ENCODE results near the gene UBR2.
A peak's percentile ranks its signal among the peaks of the same experiment; 100 is the strongest.
"Not testable (repeated sequence)": the region's sequence is repeated elsewhere in the genome, so short reads cannot be mapped to it uniquely, and the experiment has no call there.

Gene UBR2

GRCh38 chr6:42674780-42675179 lies 111.0 kb downstream of the UBR2 start:
- DNase-seq (ENCODE audit: low read depth): no peak
- H3K4me3 ChIP-seq (ENCODE audit: low read depth, low read length): no peak overlapping the region

DNA sequence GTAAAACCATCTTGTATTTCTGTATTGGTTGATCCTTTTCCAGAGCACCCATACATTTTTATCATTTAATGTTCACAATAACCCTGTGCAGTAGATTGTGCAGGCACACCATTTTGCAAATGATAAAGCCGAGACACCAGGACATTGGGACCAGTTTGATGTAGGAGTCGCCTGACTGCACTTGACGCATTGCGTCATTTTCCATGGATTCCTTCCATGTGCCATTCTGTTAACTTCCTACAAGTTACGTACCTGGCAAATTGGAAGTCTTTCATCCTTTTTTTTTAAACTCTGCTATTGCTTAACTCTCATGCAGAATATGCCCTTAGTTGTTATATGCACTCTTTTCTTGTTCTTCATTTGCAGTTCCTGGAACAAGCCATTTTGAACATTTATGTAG lies 115.5 kb downstream of the UBR2 start:
- H3K4me3 ChIP-seq (ENCODE audit: low read depth, low read length): no peak overlapping the region
- DNase-seq (ENCODE audit: low read depth): no peak

- no peak overlapping the region for H3K4me3 ChIP-seq (ENCODE audit: low read depth, low read length)
- DNase-seq (ENCODE audit: low read depth): no peak
Observed at GRCh38 chr6:42688281-42688680, 124.5 kb downstream of the UBR2 start.

DNA sequence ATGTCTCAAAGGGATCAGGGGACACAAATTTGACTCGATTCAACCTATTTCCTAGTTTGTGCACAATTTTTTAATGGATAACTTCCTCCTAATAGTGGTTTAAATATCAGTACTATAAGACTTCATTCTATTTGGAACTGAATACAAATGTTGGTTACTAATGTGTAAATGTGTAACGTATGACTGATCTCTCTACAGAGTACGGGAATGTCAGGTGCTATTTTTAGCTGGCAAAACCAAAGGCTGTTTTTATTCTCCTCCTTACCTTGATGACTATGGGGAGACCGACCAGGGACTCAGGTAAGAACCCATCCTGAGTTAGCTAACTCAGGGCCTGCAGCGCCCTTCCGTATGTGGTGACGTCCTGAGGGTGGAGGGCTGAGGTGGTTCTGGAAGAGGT lies 125.5 kb downstream of the UBR2 start:
- no peak overlapping the region for H3K4me3 ChIP-seq (ENCODE audit: low read depth, low read length)
- DNase-seq (ENCODE audit: low read depth): no peak

GRCh38 chr6:42690151-42690702 lies 126.4 kb downstream of the UBR2 start:
- no peak for DNase-seq (ENCODE audit: low read depth)
- H3K4me3 ChIP-seq (ENCODE audit: low read depth, low read length): no peak overlapping the region

DNA sequence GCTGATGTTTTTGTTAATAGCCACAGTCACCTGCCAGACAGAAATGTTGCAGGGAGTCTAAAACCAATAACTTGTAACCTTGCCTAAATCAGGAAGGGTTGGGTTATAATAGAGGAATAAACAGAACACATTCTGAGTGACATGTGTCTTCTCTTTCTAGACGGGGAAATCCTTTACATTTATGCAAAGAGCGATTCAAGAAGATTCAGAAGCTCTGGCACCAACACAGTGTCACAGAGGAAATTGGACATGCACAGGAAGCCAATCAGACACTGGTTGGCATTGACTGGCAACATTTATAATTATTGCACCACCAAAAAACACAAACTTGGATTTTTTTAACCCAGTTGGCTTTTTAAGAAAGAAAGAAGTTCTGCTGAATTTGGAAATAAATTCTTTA lies 127.0 kb downstream of the UBR2 start:
- DNase-seq (ENCODE audit: low read depth): no peak
- no peak overlapping the region for H3K4me3 ChIP-seq (ENCODE audit: low read depth, low read length)

DNA sequence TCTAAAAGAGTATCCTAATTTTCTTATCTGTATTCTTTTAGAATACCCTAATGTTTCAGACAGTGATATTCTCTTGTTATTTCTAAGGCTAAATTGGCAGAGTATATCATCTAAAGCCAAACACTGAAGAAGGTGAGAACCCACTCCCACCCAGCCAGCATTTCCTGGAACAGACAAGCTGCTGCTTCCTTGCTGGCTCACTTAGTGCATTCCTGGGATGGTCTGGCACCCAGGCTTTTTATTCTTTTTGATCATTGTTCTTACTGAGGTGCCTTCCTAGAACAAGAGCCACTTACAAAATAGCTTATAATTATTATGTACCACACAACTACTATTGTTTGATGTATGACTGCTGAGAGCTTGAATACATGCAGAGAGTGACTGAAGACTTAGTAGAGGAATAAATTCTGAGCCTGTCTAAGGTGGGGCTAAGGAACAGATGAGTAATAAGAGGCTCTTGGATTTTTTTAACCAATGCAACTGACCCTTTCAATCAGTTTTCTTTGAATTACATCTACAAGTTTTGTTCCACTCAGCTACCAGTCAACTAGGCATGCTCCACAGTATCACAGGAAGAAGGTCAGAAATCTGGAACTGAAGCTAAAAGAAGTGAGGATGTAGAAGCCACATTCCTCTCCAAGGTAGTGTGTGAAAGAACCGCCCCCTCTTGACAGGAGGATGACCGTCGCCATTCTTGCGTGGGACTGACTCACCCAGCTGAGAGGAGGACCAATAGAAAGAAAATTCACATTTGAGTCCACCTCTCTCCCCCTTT lies 128.5 kb downstream of the UBR2 start:
- H3K4me3 ChIP-seq (ENCODE audit: low read depth, low read length): no peak overlapping the region
- DNase-seq (ENCODE audit: low read depth): peak; percentile 39

GRCh38 chr6:42693725-42694323 lies 130.0 kb downstream of the UBR2 start:
- H3K4me3 ChIP-seq (ENCODE audit: low read depth, low read length): no peak overlapping the region
- DNase-seq (ENCODE audit: low read depth): no peak

DNA sequence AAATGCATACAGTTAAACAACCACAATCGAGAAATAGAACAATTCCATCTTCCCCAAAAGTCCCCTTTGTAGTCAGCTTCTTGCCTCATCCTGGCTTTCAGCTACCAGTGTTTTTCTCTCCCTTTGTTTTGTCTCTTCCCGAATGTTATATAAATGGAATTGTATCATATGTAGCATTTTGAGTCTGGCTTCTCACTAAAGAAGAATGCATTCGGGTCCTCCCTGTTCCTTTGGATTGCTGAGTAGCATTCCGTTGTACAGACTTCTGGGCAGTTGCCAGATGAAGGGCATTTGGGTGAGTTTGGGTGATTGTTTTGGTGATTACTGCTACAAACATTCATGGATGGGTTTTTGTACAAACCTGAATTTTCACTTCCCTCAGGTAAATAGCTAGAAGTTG lies 130.8 kb downstream of the UBR2 start:
- no peak overlapping the region for H3K4me3 ChIP-seq (ENCODE audit: low read depth, low read length)
- no peak for DNase-seq (ENCODE audit: low read depth)

GRCh38 chr6:42696526-42697267 lies 132.9 kb downstream of the UBR2 start:
- no peak for DNase-seq (ENCODE audit: low read depth)
- no peak overlapping the region for H3K4me3 ChIP-seq (ENCODE audit: low read depth, low read length)

GRCh38 chr6:42697268-42697655 lies 133.4 kb downstream of the UBR2 start:
- no peak overlapping the region for H3K4me3 ChIP-seq (ENCODE audit: low read depth, low read length)
- DNase-seq (ENCODE audit: low read depth): no peak

- H3K4me3 ChIP-seq (ENCODE audit: low read depth, low read length): no peak overlapping the region
- no peak for DNase-seq (ENCODE audit: low read depth)
Observed at GRCh38 chr6:42698217-42698616, 134.4 kb downstream of the UBR2 start.

DNA sequence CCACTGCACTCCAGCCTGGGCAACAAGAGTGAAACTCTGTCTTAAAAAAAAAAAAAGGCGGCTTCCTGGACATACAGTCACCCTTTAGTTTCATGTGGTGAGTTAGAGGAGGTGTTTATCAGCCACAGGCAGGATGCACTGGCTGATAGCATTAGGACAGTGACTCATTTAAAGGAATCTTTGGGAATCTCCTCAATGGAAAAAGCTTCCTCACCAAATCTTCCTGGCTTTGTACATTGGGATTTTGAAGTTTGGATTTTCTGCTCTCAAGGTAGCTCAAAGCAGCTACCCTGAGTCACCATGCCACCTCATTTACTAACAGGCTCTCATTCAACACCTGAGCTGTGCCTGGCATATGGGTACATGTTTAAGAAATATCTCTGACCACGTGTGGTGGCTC lies 138.4 kb downstream of the UBR2 start:
- no peak for DNase-seq (ENCODE audit: low read depth)
- no peak overlapping the region for H3K4me3 ChIP-seq (ENCODE audit: low read depth, low read length)

DNA sequence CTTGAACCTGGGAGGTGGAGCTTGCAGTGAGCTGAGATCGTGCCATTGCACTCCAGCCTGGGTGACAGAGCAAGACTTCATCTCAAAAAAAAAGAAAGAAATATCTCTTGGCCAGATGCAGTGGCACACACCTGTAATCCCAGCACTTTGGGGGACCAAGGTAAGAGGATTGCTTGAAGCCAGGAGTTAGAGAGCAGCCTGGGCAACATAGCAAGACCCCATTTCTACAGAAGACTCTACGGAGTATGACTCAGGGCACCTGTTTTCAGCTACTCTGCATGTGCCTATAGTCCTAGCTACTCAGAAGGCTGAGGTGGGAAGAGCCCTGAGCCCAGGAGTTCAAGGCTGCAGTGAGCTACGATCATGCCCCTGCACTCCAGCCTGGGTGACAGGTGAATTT lies 139.0 kb downstream of the UBR2 start:
- not testable (repeated sequence) for H3K4me3 ChIP-seq (ENCODE audit: low read depth, low read length); DNase-seq (ENCODE audit: low read depth)

GRCh38 chr6:42704251-42704936 lies 140.6 kb downstream of the UBR2 start:
- DNase-seq (ENCODE audit: low read depth): no peak
- H3K4me3 ChIP-seq (ENCODE audit: low read depth, low read length): peak overlapping the region; percentile 23

GRCh38 chr6:42704937-42705374 lies 141.1 kb downstream of the UBR2 start:
- no peak overlapping the region for H3K4me3 ChIP-seq (ENCODE audit: low read depth, low read length)

GRCh38 chr6:42707595-42707994 lies 143.8 kb downstream of the UBR2 start:
- no peak overlapping the region for H3K4me3 ChIP-seq (ENCODE audit: low read depth, low read length)
- DNase-seq (ENCODE audit: low read depth): no peak

More at GRCh38 chr6:42704937-42705374, 141.1 kb downstream of the UBR2 start:
- no peak for DNase-seq (ENCODE audit: low read depth)

DNA sequence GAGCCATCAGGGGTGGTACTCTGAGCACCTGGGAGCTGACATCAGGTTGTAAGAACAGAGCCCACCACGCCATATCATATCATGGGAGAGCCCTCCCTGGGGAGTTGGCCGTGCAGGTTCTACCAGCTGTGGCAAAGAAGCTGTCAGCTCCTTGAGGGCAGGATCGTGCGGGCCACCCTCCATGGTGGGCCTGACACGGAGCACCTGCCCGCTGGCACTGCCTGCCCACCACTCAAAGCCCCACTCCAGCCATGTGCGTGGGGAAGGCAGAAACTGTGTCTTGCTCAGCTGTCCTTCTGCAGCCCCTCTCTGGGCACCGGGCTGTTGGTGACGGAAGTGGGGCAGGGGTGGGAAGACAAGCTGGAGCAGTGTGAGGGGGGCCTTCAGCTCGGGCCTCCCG lies 144.3 kb downstream of the UBR2 start:
- no peak overlapping the region for H3K4me3 ChIP-seq (ENCODE audit: low read depth, low read length)
- DNase-seq (ENCODE audit: low read depth): no peak

GRCh38 chr6:42709871-42710270 lies 146.0 kb downstream of the UBR2 start:
- H3K4me3 ChIP-seq (ENCODE audit: low read depth, low read length): no peak overlapping the region
- DNase-seq (ENCODE audit: low read depth): no peak

- H3K4me3 ChIP-seq (ENCODE audit: low read depth, low read length): no peak overlapping the region
- no peak for DNase-seq (ENCODE audit: low read depth)
Observed at GRCh38 chr6:42710316-42710715, 146.5 kb downstream of the UBR2 start.
